Stimulated activated CD4-positive, alpha-beta T cell treated with anti-CD3 and anti-CD28 coated beads, Interleukin-4, amount 100 ng/mL, for 4 hours (primary cell): ENCODE results near the gene ASTL.

Source experiments
- DNase-seq, 2 experiments: peaks; one replicate each; pipeline ENCODE4 v3.0.0-alpha.2; 2020

Gene ASTL

GRCh38 chr2:96111257-96111640 is 27.1 kb downstream of the ASTL start:
- DNase-seq: no peak

GRCh38 chr2:96110621-96111256 is 27.6 kb downstream of the ASTL start:
- DNase-seq: no peak

GRCh38 chr2:96109931-96110511 is 28.3 kb downstream of the ASTL start:
- no peak for DNase-seq

DNA sequence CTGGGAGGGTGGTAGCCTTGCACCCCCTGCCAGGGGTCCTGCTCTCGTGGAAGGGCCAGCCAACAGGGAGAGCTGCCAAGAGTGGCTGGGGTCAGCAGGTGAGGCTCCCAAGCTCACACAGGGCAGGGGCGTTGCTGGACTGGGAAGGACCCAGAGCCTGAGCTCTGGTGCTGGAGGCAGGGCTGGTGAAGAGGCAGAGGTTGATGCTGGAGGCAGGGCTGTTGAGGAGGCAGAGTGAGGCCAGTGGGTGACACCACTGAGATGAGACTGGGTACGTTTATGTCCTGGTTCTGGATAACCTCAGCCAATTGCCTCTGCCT is 29.0 kb downstream of the ASTL start:
- DNase-seq: no peak

- no peak for DNase-seq
Measured at GRCh38 chr2:96108541-96109360, 29.6 kb downstream of the ASTL start.

DNA sequence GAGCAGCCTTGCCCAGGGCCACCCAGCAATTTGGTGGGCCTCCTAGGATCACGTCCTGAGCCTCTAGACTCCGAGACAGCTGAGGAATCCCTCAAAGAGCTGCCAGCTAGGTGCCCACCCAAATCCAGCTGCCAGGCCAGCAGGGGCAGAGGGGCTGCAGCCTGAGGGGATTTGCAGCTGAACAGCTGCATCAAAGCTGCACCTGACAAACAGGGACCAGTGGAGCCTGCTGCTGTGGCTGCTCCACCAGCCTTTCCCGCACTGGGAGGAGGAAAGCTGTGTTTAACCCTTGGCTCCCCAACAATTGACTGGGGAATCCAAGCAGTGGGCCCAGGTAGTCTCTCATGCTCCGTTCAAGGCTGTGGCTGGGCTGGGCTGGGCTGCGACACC is 30.2 kb downstream of the ASTL start:
- no peak for DNase-seq

DNA sequence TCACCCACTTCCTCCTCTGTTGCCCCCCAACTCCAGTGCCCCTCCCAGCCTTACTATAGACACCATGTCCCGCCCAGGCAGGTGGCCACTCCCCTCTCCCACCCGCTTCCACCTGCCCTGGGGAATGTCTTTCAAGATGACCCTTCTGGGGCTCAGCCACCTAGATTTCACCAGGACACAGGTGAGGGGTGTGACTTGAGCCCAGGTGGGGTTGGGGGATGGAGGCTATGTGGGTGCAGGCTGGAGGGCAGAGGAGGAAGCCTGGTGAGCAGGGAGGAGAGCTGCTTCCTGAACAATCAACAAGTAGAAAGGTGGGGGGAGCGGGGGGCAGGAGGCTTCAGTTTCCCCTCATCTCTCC is 30.6 kb downstream of the ASTL start:
- no peak for DNase-seq

GRCh38 chr2:96106991-96107707 is 31.2 kb downstream of the ASTL start:
- DNase-seq: no peak

- no peak for DNase-seq
Measured at GRCh38 chr2:96105994-96106715, 32.1 kb downstream of the ASTL start.

- no peak for DNase-seq
Measured at GRCh38 chr2:96105152-96105915, 33.0 kb downstream of the ASTL start.

DNA sequence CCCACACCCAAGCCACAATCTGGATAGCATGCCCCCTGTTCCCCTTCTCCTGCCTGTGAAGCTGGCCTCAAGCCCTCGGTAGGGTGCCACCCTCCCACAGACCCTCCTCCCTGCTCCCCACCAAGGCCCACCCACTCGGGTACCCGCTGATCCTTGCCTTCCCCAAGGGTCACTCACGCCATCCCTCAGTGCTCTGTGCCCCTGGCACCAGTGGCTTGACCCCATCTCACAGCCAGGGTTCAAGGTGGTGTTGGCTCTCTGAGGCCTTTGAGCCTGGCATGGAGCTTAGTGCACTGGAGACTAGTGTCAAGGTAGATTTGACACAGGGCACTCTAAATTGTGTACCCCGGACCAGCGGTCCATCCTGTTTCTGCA is 33.8 kb downstream of the ASTL start:
- no peak for DNase-seq

GRCh38 chr2:96103761-96104486 is 34.4 kb downstream of the ASTL start:
- no peak for DNase-seq

GRCh38 chr2:96103187-96103601 is 35.1 kb downstream of the ASTL start:
- no peak for DNase-seq

DNA sequence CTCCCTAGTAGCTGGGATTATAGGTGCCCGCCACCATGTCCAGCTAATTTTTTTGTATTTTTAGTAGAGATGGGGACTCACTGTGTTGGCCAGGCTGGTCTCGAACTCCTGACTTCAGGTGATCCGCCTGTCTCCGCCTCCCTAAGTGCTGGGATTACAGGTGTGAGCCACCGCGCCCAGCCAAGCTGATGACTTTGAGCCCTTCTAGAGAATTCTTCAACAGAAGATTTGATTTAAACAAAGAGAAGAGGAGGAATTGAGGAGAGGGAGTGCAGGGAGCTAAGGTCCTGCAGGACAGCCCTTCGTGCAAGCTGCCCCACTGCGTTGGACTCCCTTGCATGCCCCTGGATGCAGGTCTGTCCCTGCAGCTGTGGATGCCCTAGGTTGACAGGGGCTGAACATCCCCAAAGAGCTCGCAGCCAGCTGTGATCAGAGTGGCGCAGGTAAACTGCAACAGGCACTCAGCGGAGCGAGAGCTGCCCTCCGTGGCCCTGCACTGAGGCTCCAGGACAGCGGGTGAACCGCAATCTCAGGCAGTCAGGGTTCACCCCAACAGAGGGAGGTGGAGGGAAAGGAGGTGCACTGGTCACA is 35.6 kb downstream of the ASTL start:
- no peak for DNase-seq

DNA sequence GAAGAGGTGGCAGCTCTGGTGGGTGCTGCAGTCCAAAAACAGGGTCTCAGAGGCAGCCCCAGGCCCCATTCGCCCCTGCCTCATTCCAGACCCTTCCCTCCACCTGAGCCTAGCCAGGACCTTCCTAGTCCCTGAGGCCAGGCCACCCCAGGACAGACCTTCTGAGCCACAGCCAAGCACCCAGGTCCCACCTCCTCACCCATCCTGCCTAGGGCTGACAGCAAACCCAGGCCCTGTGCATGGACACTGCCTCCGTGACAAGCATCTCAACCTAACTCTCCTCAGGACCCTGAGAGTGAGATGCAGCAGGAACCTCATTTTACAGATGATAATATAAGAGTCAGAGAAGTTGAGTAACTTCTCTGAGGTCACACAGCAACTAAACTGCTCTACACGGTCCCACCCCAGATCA is 37.4 kb downstream of the ASTL start:
- DNase-seq: no peak

DNA sequence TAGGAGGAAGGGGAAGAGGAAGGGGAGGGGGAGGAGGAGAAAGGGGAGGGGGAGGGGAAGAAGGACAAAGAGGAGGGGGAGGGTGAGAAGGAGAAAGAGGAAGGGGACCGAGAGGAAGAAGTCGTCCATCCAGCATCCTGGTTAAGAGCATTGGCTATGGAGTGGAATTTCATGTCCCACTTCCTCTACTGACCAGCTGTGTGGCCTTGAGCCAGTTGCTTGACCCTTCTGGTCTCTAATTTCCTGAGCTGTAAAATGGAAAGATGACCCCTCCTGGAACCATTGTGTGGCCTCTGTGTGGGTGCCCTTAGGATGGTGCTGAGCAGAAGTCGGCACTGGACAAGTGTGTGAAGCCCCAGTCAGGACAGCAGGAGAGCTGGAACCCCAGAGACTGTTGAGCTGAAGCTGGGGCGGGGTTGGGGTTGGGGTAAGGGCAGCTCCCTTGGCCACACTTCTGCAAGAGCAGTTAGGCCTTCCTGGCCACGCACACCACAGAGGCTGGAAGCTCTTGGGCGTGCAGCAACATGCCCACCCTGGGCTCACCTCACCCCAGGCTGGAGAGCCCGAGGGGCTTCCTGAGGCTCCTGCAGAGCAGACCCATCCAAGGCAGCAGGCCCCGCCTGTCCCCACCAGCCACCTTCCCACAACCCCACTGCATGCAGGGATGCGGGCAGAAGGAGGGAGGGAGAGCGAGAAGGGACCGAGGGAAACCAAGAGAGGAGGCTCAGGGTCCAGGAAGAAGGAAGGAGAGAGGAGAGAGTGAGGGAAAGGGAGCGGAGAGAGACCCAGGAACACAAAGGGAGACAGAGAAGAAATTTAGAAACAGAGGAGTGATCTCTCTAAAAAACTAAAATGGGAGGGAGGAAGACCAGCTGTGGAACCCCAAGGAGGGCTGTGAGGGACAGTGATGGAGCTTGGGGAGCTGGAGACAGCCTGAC is 38.2 kb downstream of the ASTL start:
- no peak for DNase-seq

GRCh38 chr2:96098900-96099590 is 39.3 kb downstream of the ASTL start:
- DNase-seq: no peak

DNA sequence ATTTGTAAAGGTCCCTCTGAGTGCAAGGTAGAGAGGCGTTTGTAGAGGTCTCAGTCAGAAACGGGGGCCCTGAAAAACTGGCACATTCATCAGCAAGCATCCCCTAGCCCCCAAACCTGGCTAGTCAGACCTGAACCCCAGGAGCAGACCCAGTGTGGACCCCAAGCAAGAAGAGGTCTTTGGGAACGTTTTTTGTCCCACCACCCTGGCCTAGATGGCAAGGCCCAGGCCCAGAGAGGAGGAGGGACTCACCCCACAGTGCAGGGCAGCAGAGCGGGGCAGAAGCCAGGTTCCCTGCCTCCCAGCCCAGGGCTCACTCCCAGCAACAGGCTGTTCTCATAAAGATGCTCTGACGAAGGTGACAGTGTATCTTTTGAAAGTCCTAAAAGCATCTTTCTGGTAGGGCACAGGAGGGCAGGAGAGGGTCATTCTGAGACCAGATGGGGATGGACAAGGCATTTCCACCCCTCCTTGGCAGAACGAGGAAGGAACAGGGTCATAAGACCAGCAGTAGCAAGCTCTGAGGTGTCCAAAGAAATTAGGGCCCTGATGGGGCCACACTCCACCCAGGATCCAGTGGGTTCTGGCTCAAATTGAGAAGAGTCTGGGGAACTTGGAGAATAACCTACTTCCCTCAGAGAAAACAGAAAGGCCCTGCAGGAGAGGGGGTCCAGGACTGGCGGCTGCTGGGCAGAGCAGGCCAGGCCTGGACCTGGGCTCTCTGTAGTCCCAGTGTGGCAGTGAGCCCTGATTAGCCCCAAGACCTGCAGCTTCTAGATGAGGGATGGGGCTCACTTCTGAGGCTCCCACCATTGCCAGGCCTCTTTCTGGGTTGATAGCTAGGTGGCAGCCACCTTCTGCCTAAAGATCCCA is 40.1 kb downstream of the ASTL start:
- no peak for DNase-seq
